Measurements from ENCODE around the gene BSPH1.

DNA sequence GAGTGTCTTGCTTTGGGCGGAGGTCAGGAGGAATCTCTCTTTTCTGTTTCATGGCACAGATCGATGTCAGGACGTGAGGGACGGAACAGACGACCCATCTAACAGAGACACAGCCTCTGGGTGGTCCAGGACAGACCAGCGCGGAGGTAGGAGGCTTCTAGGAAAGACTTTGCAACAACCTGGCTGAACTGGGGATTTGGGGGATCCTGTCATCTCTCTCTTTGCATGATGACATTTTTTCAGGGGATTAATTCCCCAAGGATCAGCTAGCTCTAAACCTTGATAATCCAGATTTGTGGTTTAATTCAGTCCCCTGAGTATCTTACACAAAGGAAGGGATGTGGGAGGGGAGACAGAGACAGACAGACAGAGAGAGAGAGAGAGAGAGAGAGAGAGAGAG lies 37.5 kb upstream of the BSPH1 start:
- TF ChIP-seq, protein P1, sequence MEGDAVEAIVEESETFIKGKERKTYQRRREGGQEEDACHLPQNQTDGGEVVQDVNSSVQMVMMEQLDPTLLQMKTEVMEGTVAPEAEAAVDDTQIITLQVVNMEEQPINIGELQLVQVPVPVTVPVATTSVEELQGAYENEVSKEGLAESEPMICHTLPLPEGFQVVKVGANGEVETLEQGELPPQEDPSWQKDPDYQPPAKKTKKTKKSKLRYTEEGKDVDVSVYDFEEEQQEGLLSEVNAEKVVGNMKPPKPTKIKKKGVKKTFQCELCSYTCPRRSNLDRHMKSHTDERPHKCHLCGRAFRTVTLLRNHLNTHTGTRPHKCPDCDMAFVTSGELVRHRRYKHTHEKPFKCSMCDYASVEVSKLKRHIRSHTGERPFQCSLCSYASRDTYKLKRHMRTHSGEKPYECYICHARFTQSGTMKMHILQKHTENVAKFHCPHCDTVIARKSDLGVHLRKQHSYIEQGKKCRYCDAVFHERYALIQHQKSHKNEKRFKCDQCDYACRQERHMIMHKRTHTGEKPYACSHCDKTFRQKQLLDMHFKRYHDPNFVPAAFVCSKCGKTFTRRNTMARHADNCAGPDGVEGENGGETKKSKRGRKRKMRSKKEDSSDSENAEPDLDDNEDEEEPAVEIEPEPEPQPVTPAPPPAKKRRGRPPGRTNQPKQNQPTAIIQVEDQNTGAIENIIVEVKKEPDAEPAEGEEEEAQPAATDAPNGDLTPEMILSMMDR (IDR thresholded peaks at IDR 0.05): no peak
- TF ChIP-seq POLR2A (IDR thresholded peaks at IDR 0.05): no peak

All from heart left ventricle (tissue), 13 donors.